ENCODE data around the gene KSR1. TPM values are rescaled to one million over a fixed set of nuclear protein-coding genes. Genes with fewer than 3 reads are reported as not detected.
A peak's percentile ranks its signal among the peaks of the same experiment; 100 is the strongest.

The KSR1 gene
- total RNA-seq, 4 donors from 2014 or later: 10.0 to 15.2 (median 13.9) TPM

GRCh38 chr17:27575096-27575911 is 119.1 kb downstream of the KSR1 start:
- no peak overlapping the region for H3K4me3 ChIP-seq
- 88 to 100% methylated on average over 1 to 2 of the region's 3 CpGs for WGBS, 2 donors (ENCODE audit: low coverage in 1 of 2)
- ATAC-seq: no peak
- H3K4me1 ChIP-seq: peaks cover 0 to 26% (median 0%) of the 10 kb centered on the region in 3 donors
- H3K27me3 ChIP-seq: no peaks in the 10 kb centered on the region
- H3K27ac ChIP-seq: no peak overlapping the region
- H3K9me3 ChIP-seq: no peaks in the 10 kb centered on the region
- H3K36me3 ChIP-seq: no peaks in the 10 kb centered on the region
- TF ChIP-seq POLR2AphosphoS5 (IDR thresholded peaks at IDR 0.05): no peak
- TF ChIP-seq, protein P1, sequence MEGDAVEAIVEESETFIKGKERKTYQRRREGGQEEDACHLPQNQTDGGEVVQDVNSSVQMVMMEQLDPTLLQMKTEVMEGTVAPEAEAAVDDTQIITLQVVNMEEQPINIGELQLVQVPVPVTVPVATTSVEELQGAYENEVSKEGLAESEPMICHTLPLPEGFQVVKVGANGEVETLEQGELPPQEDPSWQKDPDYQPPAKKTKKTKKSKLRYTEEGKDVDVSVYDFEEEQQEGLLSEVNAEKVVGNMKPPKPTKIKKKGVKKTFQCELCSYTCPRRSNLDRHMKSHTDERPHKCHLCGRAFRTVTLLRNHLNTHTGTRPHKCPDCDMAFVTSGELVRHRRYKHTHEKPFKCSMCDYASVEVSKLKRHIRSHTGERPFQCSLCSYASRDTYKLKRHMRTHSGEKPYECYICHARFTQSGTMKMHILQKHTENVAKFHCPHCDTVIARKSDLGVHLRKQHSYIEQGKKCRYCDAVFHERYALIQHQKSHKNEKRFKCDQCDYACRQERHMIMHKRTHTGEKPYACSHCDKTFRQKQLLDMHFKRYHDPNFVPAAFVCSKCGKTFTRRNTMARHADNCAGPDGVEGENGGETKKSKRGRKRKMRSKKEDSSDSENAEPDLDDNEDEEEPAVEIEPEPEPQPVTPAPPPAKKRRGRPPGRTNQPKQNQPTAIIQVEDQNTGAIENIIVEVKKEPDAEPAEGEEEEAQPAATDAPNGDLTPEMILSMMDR (IDR thresholded peaks at IDR 0.05): no peak
- TF ChIP-seq POLR2A (IDR thresholded peaks at IDR 0.05): no peak
- no peak for TF ChIP-seq EP300 (IDR thresholded peaks at IDR 0.05)

- Histone ChIP-seq H3K27ac (no peak overlapping the region), H3K9me3 (no peaks in the 10 kb centered on the region), H3K4me3 (no peak overlapping the region), H3K4me1 (peaks cover 0 to 26% (median 0%) of the 10 kb centered on the region in 3 donors), H3K27me3 (no peaks in the 10 kb centered on the region), H3K36me3 (no peaks in the 10 kb centered on the region)
- ATAC-seq: no peak
- 100% methylated on average over 1 to 2 of the region's 2 CpGs for WGBS, 2 donors (ENCODE audit: low coverage in 1 of 2)
- TF ChIP-seq, protein P1 (IDR thresholded peaks at IDR 0.05): no peak
- TF ChIP-seq POLR2A (IDR thresholded peaks at IDR 0.05): no peak
- TF ChIP-seq EP300 (IDR thresholded peaks at IDR 0.05): no peak
- TF ChIP-seq POLR2AphosphoS5 (IDR thresholded peaks at IDR 0.05): no peak
Observed at GRCh38 chr17:27575912-27576252, 119.6 kb downstream of the KSR1 start.

GRCh38 chr17:27576477-27577083 is 120.3 kb downstream of the KSR1 start:
- WGBS, 2 donors (ENCODE audit: low coverage in 1 of 2): 65% methylated on average over 5 to 8 of the region's 8 CpGs
- Histone ChIP-seq H3K36me3 (no peaks in the 10 kb centered on the region), H3K9me3 (no peaks in the 10 kb centered on the region), H3K27ac (peak overlapping the region in 2 of 4 donors; percentile 11 to 50), H3K4me3 (no peak overlapping the region), H3K4me1 (peaks cover 0 to 26% (median 0%) of the 10 kb centered on the region in 3 donors), H3K27me3 (no peaks in the 10 kb centered on the region)
- no peak for ATAC-seq
- TF ChIP-seq, protein P1 (IDR thresholded peaks at IDR 0.05): no peak
- TF ChIP-seq EP300 (IDR thresholded peaks at IDR 0.05): no peak
- no peak for TF ChIP-seq POLR2AphosphoS5 (IDR thresholded peaks at IDR 0.05)
- no peak for TF ChIP-seq POLR2A (IDR thresholded peaks at IDR 0.05)

- 43 to 82% methylated on average over 3 to 5 of the region's 20 CpGs for WGBS, 2 donors (ENCODE audit: low coverage in 1 of 2)
- Histone ChIP-seq H3K9me3 (no peaks in the 10 kb centered on the region), H3K36me3 (no peaks in the 10 kb centered on the region), H3K4me3 (no peak overlapping the region), H3K27ac (peak overlapping the region in 2 of 4 donors; percentile 19 to 50), H3K27me3 (no peaks in the 10 kb centered on the region), H3K4me1 (peaks cover 0 to 26% (median 0%) of the 10 kb centered on the region in 3 donors)
- ATAC-seq: no peak
- TF ChIP-seq POLR2AphosphoS5 (IDR thresholded peaks at IDR 0.05): no peak
- TF ChIP-seq, protein P1 (IDR thresholded peaks at IDR 0.05): no peak
- no peak for TF ChIP-seq EP300 (IDR thresholded peaks at IDR 0.05)
- TF ChIP-seq POLR2A (IDR thresholded peaks at IDR 0.05): no peak
Observed at GRCh38 chr17:27577121-27577761, 121.0 kb downstream of the KSR1 start.
